AG09319 (cell line): ENCODE results near the gene TRIM59.

Experiments used
- DNase-seq: peaks from one replicate; pipeline ENCODE4 v3.0.0-alpha.2; 2010; ENCODE audit warnings: low read depth; ENCODE audit errors: extremely low read depth
- TF ChIP-seq, protein P1 (sequence below): IDR thresholded peaks from 2 replicates; pipeline ENCODE4 v1.5.1; 2011; ENCODE audit warnings: low read depth, mild to moderate bottlenecking, inconsistent platforms, low read length, moderate library complexity

Gene TRIM59

GRCh38 chr3:160449636-160450598 is at the start of gene TRIM59:
TSS of gene TRIM59 (minus strand) at chr3:160449786. CDS start at chr3:160439183, 10,603 bp downstream.
- TF ChIP-seq, protein P1, sequence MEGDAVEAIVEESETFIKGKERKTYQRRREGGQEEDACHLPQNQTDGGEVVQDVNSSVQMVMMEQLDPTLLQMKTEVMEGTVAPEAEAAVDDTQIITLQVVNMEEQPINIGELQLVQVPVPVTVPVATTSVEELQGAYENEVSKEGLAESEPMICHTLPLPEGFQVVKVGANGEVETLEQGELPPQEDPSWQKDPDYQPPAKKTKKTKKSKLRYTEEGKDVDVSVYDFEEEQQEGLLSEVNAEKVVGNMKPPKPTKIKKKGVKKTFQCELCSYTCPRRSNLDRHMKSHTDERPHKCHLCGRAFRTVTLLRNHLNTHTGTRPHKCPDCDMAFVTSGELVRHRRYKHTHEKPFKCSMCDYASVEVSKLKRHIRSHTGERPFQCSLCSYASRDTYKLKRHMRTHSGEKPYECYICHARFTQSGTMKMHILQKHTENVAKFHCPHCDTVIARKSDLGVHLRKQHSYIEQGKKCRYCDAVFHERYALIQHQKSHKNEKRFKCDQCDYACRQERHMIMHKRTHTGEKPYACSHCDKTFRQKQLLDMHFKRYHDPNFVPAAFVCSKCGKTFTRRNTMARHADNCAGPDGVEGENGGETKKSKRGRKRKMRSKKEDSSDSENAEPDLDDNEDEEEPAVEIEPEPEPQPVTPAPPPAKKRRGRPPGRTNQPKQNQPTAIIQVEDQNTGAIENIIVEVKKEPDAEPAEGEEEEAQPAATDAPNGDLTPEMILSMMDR = peak; percentile 4
- DNase-seq = peak; percentile 91

DNA sequence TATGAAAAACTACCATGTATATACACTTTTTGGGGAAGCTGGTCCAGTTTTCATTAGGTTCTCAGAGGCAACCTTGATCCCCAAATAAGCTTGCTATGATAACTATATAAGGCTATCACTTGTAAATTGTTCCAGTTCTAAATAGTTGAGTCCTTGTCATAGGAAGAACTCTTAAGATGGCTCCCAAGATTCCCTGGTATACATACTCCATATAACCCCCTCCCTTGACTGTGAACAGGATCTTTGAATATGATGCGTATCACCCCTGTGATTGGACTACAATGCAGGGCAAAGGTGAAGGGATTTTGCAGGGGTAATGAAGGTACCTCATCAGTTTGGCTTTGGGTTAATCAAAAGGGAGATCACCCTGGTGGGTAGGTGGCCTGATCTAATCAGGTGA is 48.6 kb upstream of the TRIM59 start:
- TF ChIP-seq, protein P1 = no peak

GRCh38 chr3:160490166-160490565 is 40.6 kb upstream of the TRIM59 start:
- TF ChIP-seq, protein P1 = no peak
- DNase-seq = no peak

More for the DNA sequence above, 48.6 kb upstream of the TRIM59 start:
- no peak for DNase-seq

GRCh38 chr3:160486459-160486869 is 36.9 kb upstream of the TRIM59 start:
- TF ChIP-seq, protein P1 = peak; percentile 41
- DNase-seq = peak; percentile 36

GRCh38 chr3:160482796-160483195 is 33.2 kb upstream of the TRIM59 start:
- TF ChIP-seq, protein P1 = no peak
- DNase-seq = no peak

- DNase-seq = no peak
- TF ChIP-seq, protein P1 = no peak
These were observed 32.3 kb upstream of the TRIM59 start for GRCh38 chr3:160481856-160482255.

- TF ChIP-seq, protein P1 = no peak
- DNase-seq = no peak
These were observed 31.3 kb upstream of the TRIM59 start for GRCh38 chr3:160480931-160481330.
